Large intestine (tissue), 3 donors: Measurements from ENCODE around the gene MINDY4. TPM values are rescaled to one million over a fixed set of nuclear protein-coding genes. Genes with fewer than 3 reads are reported as not detected.

ENCODE experiments used
- DNase-seq, 2 donors: peaks; one replicate each; pipeline versions ENCODE4 v3.0.0 to v3.0.0-alpha.2; 2013
- H3K27ac ChIP-seq: one replicate; pipeline ENCODE4 v1.5.1; 2013; ENCODE audit warnings: low read length
- H3K27me3 ChIP-seq: 2 replicates; pipeline ENCODE4 v1.6.1; 2013; ENCODE audit warnings: low read length; ENCODE audit not compliant: control insufficient read depth, insufficient read depth
- H3K36me3 ChIP-seq: 2 replicates; pipeline ENCODE4 v1.6.1; 2013; ENCODE audit warnings: low read length; ENCODE audit not compliant: control insufficient read depth, insufficient read depth
- H3K4me1 ChIP-seq: one replicate; pipeline ENCODE4 v1.6.1; 2013; ENCODE audit warnings: low read length; ENCODE audit not compliant: control insufficient read depth, insufficient read depth
- H3K4me3 ChIP-seq: one replicate; pipeline ENCODE4 v1.5.1; 2013; ENCODE audit warnings: low read length
- H3K9me3 ChIP-seq: one replicate; pipeline ENCODE4 v1.6.1; 2013; ENCODE audit warnings: mild to moderate bottlenecking, low read depth, low read length, moderate library complexity; ENCODE audit not compliant: control insufficient read depth
- WGBS: methylation state at CpG from one replicate; pipeline ENCODE4 v1.1.5; 2013; ENCODE audit warnings: low lambda C conversion rate; ENCODE audit not compliant: insufficient coverage; 5-methylcytosine and 5-hydroxymethylcytosine counted together
- polyA plus RNA-seq: library from polyadenylated mRNA; unstranded; fragments of 120-200 nt; gene quantifications from one replicate; pipeline ENCODE4 v1.2.1, GENCODE V29; 2013

MINDY4 gene
- polyA plus RNA-seq, 1 donor: 12.3 TPM

DNA sequence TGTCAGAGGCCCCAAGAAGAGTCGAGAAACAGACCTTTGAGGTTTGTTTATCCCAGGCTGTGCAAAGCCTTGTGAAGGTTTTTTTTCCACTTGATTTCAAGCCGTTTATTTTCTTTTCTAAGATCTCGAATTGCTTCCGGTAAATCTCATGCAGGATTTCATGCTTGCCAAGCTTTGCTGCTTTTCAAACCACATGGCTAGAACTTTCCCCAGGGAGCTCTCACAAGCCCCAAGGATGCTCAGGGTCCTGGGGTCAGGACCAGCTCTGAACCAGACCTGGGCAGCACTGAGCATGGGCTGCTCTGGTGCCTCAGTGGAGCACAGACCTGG is 92.5 kb downstream of the MINDY4 start:
- Histone ChIP-seq H3K4me1 (peaks cover 45% of the 10 kb centered on the region), H3K4me3 (no peak overlapping the region), H3K36me3 (peaks cover 33% of the 10 kb centered on the region), H3K27ac (no peak overlapping the region), H3K9me3 (no peaks in the 10 kb centered on the region), H3K27me3 (no peaks in the 10 kb centered on the region)
- DNase-seq: no peak
- WGBS: 80% methylated on average over 1 of the region's 4 CpGs

DNA sequence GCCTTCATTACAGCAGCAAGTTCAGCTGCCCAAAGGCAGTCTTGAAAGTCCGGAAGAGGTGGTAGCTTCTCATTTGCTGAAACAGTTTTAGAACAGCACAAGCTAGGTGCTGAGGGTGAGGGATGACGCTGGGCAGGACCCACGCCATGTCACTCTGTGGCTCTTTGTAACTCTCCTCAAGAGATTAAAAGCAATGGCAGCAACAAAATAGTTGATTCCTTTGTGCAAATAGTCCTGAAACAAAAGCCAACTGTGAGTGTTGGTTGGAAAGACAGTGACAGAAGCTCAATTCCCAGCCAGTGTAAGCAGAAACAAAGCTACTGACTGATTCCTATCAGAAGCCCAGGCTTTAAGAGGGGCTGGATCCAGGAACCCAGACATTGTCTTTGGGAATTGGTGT is 92.9 kb downstream of the MINDY4 start:
- H3K4me3 ChIP-seq: no peak overlapping the region
- H3K9me3 ChIP-seq: no peaks in the 10 kb centered on the region
- no peaks in the 10 kb centered on the region for H3K27me3 ChIP-seq
- no peak overlapping the region for H3K27ac ChIP-seq
- peaks cover 45% of the 10 kb centered on the region for H3K4me1 ChIP-seq
- DNase-seq: no peak
- H3K36me3 ChIP-seq: peaks cover 31% of the 10 kb centered on the region
- WGBS: no CpG with 5 or more reads among the region's 3 CpGs

DNA sequence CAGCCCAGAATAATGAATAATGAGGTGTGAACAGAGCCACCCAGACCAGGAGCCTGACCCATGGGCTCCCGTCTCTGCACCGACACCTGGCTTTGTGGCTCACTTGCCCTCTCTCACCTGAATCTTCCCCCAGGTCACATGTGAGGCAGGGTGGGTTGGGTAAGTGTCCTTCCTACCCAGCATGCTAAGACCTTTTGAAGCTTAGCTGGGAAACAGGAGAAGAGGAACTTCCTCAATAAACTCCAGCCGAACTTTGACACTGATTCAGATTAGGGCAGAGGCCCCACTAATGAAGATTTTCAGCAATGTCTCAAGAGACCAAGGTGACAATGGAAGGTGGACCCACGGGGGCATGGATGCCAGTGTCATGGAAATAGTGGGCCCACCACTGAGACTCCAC is 93.9 kb downstream of the MINDY4 start:
- peaks cover 27% of the 10 kb centered on the region for H3K36me3 ChIP-seq
- DNase-seq: peak; percentile 74 to 92
- no CpG with 5 or more reads among the region's 4 CpGs for WGBS

DNA sequence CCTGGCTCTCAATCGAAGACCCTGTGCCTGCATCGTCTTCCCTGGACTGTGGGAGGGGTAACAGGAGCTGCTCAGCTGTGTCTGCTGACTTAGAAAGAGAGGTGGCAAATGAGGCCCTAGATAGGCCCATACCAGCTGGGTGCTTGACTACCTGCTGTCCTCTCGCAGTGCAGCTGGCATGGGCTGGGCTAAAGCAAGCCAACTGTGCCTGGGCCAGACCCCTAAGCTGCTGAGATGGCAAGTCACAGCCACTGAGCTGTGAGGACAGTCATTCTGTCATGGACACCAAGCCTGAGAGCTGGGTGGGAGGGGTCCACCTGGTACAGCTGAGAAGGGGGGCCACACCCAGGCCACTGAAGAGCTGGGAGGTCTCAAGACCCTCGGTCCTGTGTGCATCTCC is 94.6 kb downstream of the MINDY4 start:
- no peak overlapping the region for H3K4me3 ChIP-seq
- H3K36me3 ChIP-seq: peaks cover 23% of the 10 kb centered on the region
- no CpG with 5 or more reads among the region's 4 CpGs for WGBS
- H3K27ac ChIP-seq: no peak overlapping the region
- H3K9me3 ChIP-seq: no peaks in the 10 kb centered on the region
- no peaks in the 10 kb centered on the region for H3K27me3 ChIP-seq
- no peak for DNase-seq
- H3K4me1 ChIP-seq: peaks cover 39% of the 10 kb centered on the region

More for the DNA sequence above, 93.9 kb downstream of the MINDY4 start:
- Histone ChIP-seq H3K9me3 (no peaks in the 10 kb centered on the region), H3K27me3 (no peaks in the 10 kb centered on the region), H3K27ac (peak overlapping the region; percentile 43), H3K4me1 (peaks cover 39% of the 10 kb centered on the region), H3K4me3 (no peak overlapping the region)

DNA sequence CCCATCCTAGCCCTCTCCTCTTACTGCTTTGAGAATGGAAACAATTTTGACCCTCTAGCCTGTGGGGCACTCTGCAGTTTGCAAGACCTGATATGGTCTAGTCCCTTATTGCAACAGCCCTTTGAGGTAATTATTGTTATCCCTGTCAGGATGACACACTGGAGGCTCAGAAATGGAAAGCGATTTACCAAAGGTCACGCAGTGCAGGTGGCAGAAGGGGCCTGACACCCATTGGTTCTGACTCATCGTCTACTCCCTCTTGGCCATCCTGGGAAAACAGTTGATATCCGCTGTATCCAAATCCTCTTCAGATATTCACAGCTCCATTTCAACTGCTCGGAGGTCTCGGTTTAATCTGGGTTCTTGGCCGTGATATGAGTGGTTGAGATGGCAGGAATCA is 95.7 kb downstream of the MINDY4 start:
- no peaks in the 10 kb centered on the region for H3K9me3 ChIP-seq
- H3K27me3 ChIP-seq: no peaks in the 10 kb centered on the region
- peaks cover 39% of the 10 kb centered on the region for H3K4me1 ChIP-seq
- peaks cover 18% of the 10 kb centered on the region for H3K36me3 ChIP-seq
- DNase-seq: peak; percentile 82 to 91
- WGBS: no CpG with 5 or more reads among the region's 7 CpGs
- no peak overlapping the region for H3K4me3 ChIP-seq
- peak overlapping the region; percentile 52 for H3K27ac ChIP-seq

DNA sequence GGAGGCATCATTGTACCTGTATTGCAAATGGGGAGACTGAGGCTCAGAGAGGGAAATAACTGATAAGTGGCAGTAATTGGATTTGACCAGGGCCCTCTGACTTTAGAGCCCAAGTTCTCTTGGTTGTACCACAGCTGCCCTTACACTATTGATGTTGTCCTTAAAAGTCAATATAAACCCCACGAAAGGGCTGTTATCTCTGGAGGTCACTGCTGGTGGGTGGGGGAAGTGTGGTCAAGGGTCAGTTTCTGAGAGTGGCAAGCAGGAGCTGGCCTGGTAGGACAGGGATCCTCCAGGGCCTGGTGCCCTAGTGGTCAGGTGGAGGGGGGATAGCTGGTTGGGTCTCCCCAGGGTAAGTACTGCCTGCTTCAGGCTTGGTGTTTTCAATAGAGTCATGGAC is 96.3 kb downstream of the MINDY4 start:
- Histone ChIP-seq H3K27me3 (no peaks in the 10 kb centered on the region), H3K27ac (peak overlapping the region; percentile 20), H3K36me3 (peaks cover 19% of the 10 kb centered on the region), H3K9me3 (no peaks in the 10 kb centered on the region), H3K4me3 (no peak overlapping the region), H3K4me1 (peaks cover 39% of the 10 kb centered on the region)
- no CpG with 5 or more reads among the region's 1 CpG for WGBS
- peak in 1 of 2 donors; percentile 29 for DNase-seq

DNA sequence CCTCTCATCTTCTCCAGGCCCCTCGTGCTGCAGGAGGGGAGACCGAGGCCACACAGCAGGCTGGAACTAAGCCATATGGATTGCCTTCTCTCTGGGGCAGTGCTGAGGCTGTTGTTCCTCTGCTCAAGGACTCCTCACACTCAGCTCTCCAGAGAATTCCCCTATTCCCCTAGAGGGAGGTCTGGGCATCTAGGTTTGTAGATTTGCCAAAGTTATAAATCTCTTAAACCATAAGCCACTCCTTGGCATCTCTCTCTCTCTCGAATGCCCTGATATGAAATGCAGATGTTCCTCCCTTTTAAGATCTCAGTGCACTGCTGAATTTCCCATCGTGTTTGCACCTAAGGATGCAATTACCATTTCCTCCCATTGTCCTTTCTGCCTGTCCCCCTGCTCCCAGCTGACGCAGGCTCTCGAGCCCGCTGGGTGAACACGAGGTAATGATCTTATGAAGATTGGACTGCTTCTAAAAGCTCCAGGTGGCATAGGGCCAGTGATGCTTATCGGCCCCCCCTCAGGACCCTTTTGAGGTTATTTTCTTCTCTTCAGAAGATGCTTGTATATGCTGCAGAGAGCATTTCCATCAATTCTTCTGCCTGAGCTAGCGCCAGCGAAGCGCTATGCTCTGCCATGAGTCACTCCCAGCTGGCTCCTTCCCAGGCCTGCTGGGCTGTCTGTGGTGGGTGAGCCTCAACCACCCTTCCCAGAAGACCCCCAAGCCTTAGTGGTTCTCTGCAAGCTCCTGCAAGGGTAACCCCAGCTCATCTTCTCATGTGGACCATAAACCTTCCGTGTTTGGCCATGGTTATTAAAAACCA is 98.8 kb downstream of the MINDY4 start:
- no peak overlapping the region for H3K27ac ChIP-seq
- H3K36me3 ChIP-seq: peaks cover 38% of the 10 kb centered on the region
- DNase-seq: no peak
- WGBS: no CpG with 5 or more reads among the region's 13 CpGs
- peaks cover 28% of the 10 kb centered on the region for H3K4me1 ChIP-seq
- peaks cover 6% of the 10 kb centered on the region for H3K9me3 ChIP-seq
- H3K27me3 ChIP-seq: no peaks in the 10 kb centered on the region
- no peak overlapping the region for H3K4me3 ChIP-seq

DNA sequence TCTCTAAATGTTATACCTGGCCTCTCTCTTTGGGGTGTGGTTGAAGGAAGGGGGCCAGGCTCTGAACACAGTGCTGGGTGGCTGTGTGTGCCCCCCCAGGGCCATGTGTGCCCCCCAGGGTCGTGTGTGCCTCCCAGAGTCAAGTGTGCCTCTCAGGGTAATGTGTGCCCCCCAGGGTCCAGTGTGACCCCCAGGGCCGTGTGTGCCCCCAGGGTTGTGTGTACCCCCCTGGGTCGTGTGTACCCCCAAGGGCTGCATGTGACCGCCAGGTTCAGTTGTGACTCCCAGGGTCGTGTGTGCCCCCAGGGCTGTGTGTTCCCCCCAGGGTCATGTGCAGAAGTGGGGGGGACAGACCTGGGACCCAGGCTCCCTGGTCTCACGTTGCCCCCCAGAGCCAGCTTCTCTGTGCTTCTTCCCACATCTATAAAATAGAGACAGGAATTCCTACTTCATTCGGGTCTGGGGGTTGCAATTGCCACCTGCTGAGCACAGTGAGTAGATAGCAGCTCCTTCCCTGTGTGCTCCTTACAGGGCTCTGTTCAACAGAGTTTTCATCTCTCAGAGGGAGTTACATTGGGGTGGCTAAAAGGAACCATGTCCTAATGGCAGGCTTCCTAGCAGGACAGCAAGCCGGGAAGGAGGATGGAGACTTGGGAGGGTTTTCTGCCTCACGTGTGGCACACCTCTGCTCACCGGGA is 99.8 kb downstream of the MINDY4 start:
- WGBS: no CpG with 5 or more reads among the region's 10 CpGs

DNA sequence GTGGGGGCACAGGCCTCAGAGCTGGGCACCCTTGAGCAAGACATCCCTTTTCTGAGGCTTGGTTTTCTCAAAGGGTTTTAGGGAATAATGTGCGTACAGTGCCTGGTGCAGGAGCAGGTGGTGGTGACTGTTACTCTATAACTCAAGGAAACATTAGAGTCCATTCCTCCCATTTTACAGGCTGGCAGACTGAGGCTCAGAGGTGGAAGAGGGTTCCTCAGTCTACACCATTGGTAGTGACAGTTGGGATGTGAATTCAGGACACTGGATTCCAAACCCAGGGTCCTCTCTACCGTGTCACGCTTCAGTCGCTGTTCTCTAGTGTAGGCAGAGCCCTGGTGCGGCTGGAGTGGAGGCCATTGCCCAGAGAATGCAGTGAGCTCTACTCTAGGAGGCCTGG is 100.4 kb downstream of the MINDY4 start:
- H3K27me3 ChIP-seq: no peaks in the 10 kb centered on the region
- H3K36me3 ChIP-seq: peaks cover 53% of the 10 kb centered on the region
- H3K4me3 ChIP-seq: no peak overlapping the region
- peaks cover 6% of the 10 kb centered on the region for H3K9me3 ChIP-seq
- no CpG with 5 or more reads among the region's 5 CpGs for WGBS
- H3K4me1 ChIP-seq: peaks cover 11% of the 10 kb centered on the region
- H3K27ac ChIP-seq: no peak overlapping the region
- DNase-seq: no peak

More for the DNA sequence above, 99.8 kb downstream of the MINDY4 start:
- H3K4me1 ChIP-seq: peaks cover 18% of the 10 kb centered on the region
- peaks cover 46% of the 10 kb centered on the region for H3K36me3 ChIP-seq
- H3K4me3 ChIP-seq: no peak overlapping the region
- no peak for DNase-seq
- H3K27me3 ChIP-seq: no peaks in the 10 kb centered on the region
- H3K27ac ChIP-seq: no peak overlapping the region
- peaks cover 6% of the 10 kb centered on the region for H3K9me3 ChIP-seq

DNA sequence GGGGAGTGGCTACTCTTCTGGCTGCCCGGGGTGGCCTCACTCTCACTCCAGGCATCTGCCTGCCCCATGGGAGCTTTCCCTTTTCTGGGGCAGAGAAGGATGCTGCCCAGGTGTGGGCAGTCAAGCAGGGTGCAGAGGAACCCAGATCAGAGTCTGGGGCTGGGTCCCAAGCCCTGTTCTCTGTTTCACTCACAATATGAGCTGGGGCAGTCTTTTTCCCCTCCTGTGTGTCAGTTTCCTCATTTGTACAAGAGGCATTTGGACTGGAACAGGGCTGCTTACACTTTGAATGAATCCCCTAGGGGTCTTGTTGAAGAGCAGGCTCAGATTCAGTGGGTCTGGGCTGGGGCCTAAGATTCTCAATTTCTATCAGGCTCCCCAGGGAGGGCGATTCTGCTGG is 102.0 kb downstream of the MINDY4 start:
- Histone ChIP-seq H3K36me3 (peaks cover 56% of the 10 kb centered on the region), H3K4me3 (no peak overlapping the region)

More for the DNA sequence above, 102.0 kb downstream of the MINDY4 start:
- no peak for DNase-seq
- Histone ChIP-seq H3K27ac (no peak overlapping the region), H3K4me1 (no peaks in the 10 kb centered on the region), H3K27me3 (no peaks in the 10 kb centered on the region), H3K9me3 (peaks cover 6% of the 10 kb centered on the region)
- WGBS: no CpG with 5 or more reads among the region's 2 CpGs
